HG03378 (cell line): Measurements from ENCODE around the gene COL28A1.

Experiments used
- ATAC-seq: cut with Tn5 transposase; IDR thresholded peaks from one replicate; pipeline ENCODE4 v1.9.1; 2021; ENCODE audit warnings: mild to moderate bottlenecking, moderate library complexity; ENCODE audit not compliant: unreplicated experiment

COL28A1 gene

DNA sequence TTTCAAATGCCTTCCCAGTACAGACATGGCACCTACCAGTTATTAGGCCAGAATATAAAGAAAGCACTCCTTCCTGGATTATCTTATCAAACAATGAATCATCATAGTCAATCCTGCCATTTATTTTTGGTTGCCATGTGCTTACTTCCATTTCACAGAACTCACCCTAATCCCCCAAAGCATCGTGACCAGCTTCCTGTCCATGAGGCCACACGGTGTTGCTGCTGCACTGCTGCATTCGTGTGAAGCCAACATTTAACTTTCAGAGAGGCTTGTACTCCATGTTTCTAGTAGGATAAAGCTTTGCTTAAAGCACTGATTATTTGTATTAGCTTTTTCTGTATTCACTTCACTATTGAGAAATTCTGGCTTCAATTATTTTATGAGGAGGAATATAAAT lies 14.4 kb downstream of the COL28A1 start:
- ATAC-seq: no peak

DNA sequence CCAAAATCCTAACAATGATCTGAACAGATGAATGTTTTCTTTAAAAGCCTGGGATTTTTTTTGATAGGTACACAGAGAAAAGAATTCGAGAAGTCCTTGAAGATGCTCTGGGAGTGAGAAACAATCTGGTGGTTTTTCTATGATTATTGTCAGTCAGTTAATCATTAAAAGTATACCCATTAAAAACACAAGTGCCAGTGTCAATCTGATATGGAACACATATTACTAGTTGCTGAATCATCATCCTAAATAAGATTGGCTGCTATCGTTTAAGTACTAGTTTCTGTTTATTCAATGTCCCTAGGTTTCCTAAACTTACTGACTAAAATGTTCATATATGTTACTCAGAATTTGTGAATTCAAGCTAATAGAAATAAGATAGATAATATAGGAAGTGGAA lies 16.1 kb downstream of the COL28A1 start:
- no peak for ATAC-seq

DNA sequence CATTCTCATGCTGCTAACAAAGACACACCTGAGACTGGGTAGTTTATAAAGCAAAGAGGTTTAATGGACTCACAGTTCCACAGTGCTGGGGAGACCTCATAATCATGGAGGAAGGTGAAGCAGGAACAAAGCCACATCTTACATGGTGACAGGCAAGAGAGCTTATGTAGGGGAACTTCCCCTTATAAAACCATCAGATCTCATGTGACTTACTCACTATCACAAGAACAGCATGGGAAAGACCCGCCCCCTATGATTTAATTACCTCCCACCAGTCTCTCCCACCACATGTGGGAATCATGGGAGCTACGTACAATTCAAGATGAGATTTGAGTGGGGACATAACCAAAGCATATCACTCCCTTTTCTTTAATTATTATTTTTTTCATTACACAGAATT lies 16.6 kb downstream of the COL28A1 start:
- ATAC-seq: no peak

DNA sequence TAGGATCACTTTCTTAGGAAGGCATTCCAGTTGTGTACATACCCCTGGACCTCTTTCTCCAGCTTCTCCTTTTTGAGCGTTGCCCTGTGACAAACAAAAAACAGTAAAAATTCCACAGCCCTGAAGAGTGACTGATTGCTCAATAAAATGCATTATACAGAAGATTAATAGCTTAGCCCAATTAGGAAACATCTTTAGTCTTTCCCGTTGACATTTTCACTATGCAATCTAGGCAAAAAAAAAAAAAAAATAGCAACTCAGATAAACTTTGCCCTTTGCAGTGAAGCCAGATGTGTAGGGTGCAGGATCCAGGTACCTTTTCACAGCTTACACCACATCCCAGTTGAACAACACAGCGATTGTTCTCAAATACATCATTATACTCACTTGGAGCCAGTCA lies 17.9 kb downstream of the COL28A1 start:
- no peak for ATAC-seq

DNA sequence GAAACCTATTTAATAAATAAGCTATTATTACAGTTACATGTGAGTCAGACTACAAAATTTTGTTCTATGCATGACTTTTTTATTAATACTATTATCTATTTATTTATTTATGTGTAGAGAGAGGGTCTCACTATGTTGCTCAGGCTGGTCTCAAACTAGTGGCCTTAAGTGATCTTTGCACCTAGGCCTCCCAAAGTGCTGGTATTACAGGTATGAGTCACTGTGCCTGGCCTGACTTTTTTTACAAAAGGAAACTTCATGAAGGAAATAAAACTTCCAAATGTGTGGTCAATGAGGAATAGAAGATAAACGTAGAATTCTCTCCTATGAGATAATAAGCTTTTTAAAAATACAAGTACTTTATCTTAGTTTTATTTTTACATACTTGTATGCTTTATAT lies 19.0 kb downstream of the COL28A1 start:
- ATAC-seq: no peak

DNA sequence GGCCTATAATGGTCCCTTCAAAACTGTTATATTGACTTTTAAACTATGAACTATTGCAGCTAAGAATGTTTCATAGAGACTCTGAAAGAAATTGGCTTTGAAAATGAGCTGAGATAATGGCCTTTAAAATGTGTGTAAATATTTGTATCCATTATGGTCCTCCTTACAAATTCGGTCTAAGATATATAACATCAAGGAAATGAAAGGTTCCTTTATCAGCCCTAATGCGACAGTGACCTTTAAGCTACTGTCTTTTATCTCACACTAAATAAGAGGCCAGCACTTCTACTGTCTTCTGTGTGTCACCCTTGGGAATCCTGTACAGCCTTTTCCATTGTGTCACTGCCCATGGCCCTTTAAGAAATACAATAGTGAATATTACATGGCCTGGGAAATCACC lies 19.5 kb downstream of the COL28A1 start:
- ATAC-seq: no peak

DNA sequence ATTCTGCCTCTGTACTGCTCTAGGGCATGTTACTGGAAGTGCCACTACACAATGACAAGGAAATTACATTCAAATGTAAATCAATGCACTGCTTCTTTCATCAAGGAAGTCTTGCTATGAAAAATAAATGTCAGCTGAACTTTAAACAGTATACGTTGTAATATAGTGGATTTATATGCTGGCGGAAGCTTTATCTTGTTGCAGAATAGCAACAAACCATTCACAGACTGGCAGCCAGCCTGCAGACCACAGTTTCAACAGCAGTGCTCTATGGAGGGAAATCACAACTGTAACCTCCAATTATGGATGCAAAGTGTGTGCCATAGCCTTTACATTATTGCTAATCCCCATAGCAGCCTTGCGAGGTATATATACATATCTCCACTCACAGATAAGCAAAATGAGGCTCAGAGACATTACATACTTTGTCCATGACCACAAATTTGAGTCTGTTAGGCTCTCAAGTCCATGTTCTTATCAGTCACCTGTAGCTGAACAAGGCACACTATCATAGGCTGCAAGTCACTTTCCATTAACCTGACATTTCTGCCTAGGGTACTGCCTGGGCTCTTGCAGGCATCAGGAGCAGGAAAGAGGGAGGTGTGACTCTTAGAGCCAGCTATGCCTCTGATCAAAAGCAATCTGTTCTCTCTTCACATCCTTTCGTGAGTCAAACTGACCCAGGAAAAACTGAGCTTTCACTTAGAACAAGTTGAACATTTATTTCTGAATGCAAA lies 22.6 kb downstream of the COL28A1 start:
- no peak for ATAC-seq

DNA sequence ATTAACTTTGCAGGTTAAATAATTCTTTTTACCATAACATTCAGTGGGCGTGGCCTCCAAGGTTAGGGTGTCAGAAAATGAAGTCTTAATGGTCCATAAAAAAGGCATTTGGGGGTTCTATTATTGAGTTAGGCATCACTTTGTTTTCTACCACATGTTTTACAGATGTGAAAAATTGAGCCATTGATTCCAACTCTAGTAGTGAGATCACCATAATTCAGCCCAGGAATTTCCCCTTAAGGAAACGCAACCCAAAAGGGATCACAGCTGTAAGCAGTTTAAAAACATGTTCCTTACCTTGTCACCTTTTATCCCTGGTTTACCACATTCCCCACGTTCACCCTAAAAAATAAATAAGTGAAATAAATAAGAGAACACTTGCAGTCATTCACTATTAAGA lies 24.9 kb downstream of the COL28A1 start:
- no peak for ATAC-seq

DNA sequence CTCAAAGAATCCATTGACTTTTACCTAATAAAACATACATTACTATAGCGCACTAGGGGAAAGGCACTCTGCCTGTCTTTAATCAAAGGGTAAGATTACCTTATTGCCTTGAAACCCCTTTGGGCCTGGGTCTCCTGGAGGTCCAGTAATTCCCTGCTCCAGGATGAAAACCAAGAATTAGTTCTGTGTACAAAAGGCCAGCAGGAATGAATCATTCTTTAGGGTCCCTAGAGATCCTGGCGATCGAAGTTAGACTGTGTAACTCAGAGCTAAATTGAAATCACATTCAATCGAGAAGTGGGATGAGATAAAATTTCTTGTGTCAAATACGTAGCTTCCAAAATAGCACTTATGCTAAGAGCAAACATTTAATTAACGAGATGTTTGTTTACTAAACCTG lies 29.8 kb downstream of the COL28A1 start:
- ATAC-seq: no peak

DNA sequence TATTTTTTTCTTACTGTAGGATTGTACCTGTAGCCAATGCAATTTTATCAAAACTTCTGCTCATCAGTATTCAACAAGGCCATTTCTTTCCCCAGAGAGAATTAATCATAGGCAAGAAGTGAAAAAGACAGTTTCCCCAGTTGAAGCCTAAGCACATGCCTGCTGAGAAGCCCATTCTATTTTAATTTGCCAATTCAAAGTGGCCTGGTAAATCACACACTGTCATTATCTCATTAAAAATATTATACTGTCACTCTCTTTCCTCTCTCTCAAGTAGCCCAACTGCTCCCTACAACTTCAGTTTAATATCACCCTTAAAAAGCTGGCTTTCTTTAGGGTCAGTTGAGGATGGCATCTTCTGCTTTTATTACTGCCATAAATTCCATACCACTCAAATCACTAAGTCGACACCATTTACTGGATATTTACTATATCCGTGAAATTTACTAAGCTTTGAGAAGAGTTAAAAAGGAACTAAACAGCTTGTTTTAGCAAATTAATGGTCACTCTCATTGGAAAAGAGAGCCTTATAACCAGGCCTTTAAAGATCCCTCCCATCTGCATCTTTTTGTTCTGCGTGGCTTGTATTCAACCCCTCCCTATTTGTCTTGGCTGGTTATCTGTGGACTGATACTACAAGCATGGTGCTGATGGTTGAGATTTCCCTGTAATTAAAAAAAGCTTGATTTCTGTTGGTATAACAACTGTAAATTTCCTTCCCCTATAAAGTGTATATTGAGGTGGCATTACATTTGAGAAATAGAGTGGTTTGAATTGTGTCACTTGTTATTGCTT lies 30.6 kb downstream of the COL28A1 start:
- no peak for ATAC-seq

DNA sequence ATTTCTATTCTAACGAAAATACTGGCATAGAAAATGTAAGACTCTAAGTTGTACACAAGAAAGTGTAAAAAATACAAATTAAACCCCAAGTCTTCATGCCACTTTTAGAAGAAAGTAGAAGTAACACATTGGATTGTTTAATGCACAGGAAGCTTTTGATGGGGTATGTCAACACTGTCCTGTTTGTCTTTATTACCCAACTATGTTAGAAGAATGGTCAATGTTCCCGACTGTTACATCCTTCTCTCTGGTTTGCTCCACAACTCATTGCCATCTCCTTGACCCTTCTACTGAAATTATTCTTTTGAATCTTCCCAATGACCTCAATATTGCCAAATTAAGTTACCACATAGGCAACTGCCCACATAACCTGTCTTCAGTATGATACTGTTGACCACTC lies 35.8 kb downstream of the COL28A1 start:
- no peak for ATAC-seq

DNA sequence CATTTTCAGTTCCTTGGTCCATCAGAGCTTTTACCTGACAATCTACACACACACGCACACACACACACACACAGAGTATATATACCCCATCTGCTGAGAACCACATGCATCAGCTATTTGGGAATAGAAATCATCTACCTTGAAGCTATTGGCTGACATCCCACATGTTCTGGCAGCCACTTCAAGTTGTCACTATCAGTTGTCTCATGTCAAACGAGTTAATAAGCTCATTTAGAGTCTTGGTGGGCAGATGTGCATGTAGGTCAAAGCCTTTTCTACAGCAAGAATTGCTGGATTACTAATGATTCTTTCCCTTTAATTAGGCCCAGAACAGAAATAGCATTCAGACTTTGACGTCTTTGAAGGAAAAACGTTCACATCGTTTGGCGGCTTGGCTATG lies 36.8 kb downstream of the COL28A1 start:
- no peak for ATAC-seq

DNA sequence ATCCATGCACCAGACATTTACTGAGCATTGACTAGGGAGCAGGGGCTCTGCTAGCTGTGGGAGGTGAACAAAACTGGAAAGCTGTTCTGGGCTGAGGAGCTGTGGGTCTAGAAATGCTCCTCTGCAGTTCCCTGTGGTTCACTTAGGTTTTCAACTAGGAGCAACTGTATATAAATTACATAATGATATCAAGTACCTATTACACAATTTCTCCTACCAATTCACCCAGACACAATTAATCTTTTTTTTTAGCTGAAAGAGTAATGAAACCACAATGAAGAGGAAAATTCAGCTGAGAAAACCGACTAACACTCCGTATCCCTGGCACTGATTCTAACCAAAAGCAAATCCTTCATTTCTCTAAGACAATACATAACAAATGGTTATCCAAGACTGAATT lies 39.4 kb downstream of the COL28A1 start:
- ATAC-seq: no peak

DNA sequence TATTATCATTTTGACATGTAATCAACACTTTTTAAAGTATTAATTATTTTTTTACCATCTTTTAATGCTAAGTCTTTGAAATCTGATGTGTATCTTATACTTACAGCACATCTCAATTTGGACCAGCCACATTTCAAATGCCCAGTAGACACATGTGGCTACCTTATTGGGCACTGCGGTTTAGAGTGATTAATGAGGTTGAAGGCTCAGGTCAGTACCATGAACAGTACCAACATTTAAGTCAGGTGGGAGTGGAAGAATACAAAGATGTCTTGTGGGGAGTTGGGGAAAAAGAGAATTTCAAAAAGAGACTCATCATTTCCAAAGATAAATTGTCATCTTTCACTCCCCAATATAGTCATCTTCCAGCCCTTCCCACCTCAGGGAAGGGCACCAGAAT lies 40.5 kb downstream of the COL28A1 start:
- no peak for ATAC-seq

DNA sequence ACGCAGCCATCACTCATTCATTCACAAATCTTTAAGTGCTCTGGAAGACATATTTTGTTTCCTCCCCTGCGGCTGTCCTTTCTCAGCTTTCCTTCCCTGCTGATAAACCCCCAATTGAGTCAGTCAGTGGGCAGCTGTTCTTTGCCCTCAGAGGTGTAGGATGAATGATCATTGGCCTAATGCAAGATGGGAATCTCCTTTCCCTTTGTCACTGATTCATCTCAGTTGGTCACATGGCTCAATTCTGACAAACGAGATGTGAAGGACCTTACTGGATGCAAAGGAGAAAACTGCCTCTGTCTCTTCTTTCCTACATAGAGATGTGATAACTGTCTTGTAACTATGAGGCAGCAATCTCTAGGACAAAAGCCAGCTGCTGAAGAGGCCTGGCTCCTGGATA lies 44.6 kb downstream of the COL28A1 start:
- ATAC-seq: no peak

DNA sequence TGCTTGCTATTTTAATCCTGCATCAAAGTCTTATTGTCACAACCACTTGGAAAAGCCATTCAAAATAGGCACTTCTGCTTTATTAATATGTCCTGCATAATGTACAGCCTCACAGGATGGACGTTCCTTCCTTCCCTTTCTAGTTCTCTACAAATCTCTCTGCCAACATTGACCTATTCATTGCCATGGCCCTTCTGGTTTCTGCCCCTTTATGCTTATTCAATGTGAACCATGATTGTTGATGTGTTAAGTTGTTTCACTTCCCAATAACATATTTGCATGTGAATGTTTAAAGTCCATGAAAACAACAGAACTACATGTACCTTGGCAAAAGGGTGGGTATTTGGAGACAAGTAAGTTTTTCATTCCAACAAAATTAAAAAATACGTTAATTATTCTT lies 45.7 kb downstream of the COL28A1 start:
- no peak for ATAC-seq

DNA sequence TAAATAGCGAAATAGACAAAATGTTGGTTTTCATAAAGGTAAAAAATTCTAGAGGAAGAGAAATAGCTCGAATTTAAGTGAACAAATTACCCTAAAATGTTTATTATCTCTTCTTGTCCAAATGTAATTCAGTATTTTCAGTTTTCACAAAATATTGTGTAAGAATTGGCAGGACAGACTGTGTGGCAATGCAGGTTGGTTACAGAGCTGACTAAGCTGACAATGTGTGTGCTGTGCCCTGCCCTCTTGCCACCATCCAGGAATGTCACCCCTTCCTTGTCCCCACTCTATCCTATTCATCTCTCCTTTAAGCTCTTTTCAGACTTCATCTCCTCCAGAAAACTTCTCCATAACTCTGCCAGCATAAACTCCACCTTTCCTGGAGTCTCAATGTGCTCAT lies 46.1 kb downstream of the COL28A1 start:
- no peak for ATAC-seq

DNA sequence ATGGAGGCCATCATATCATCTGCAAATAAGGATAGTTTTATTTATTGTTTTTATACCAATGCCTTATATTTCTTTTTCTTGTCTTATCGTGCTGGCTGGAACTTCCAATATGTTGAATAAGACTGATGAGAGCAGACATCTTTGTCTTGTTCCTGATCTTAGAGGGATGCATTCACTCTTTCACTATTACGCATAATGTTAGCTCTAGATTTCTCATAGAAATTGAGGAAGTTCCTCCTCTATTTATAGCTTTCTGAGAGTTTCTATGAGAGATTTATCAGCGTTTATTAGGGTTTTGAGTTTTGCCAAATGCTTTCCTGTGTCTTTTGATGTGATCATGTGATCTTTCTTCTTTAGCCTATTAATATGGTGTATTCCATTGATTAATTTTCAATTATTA lies 49.3 kb downstream of the COL28A1 start:
- no peak for ATAC-seq

DNA sequence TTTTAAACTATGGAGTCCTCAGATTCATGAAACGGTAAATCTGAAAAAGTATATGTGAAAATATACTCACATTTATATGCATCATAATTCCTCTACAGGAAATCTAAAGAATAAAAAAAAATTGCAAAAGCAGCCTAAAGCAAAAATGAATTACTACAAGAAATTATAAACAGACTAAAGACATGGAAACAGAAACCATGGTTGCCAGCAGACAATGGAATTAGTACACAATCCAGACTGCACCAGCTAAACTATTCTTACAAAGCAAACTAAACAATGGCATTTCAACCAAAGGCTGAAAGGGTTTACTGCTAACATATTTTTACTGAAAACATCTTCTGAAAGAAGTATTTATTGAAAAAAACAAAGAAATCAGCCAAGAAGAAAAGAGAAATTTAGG lies 51.6 kb downstream of the COL28A1 start:
- no peak for ATAC-seq

DNA sequence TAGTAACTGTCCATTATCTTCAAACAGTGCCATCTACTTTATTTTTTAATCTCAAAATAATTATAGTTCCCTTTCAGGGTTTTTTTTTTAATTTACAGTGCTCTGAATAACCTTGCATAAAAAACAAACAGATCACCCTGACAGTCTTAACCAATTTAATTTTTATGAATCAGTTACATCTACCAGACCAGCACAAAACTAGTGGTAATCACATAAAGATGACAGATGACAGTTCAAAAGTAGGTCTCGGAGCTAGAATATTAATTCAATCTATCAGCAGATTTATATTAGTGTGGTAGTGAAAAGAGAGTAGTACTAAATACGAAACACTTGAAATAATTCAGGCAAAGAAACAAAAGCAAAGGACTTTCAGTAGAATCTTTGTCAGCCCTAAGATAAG lies 53.9 kb downstream of the COL28A1 start:
- ATAC-seq: no peak

DNA sequence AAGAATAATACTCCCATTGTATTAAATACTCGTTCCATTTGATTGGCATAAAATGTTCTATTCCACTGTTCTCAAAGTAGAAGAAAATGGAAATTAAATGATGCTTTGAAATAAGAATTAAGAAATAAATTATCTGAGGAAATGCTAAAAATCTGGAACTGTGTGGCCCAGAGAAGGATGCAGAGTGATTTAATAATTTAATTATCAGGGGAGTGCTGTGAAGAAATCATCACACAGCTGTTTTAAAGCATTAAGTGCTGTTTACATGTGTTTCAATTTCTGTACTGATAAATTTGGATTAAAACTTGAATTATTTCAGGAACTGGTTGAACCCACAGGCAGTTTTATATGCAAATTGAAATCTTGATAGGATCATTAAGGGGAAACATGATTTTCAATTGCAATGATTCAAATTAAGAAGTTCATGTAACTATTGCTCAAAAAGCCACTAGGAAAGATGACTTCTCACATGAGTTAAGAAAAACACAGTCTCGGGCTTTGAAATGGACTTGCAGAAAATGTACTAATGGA lies 56.3 kb downstream of the COL28A1 start:
- ATAC-seq: no peak

DNA sequence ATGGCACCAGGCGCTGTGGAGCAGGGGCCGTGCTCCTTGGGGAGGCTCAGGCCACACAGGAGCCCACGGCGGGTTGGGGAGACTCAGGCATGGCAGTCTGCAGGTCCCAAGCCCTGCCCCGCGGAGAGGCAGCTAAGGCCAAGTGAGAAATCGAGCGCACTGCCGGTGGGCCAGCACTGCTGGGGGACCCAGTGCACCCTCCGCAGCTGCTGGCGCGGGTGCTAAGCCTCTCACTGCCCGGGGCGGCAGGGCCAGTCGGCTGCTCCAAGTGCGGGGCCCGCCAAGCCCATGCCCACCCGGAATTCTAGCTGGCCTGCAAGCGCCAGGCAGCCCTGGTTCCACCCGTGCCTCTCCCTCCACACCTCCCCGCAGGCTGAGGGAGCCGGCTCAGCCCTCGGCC lies 57.1 kb downstream of the COL28A1 start:
- ATAC-seq: no peak
